Heart right ventricle (tissue), 16 donors: Measurements from ENCODE around the gene PIK3CB. TPM values are rescaled to one million over a fixed set of nuclear protein-coding genes. Genes with fewer than 3 reads are reported as not detected.
"Not testable (repeated sequence)": the region's sequence is repeated elsewhere in the genome, so short reads cannot be mapped to it uniquely, and the experiment has no call there.

ENCODE experiments used
- ATAC-seq, 8 donors: fragments of 200-7000 bp; cut with Tn5 transposase; one replicate each; pipeline ENCODE4 v1.9.1; 2020; ENCODE audit warnings: mild to moderate bottlenecking in 8 of 8, moderate library complexity in 8 of 8, moderate number of reproducible peaks in 1 of 8
- DNase-seq, 2 donors: peaks; one replicate each; pipeline ENCODE4 v3.0.0-alpha.2; 2020
- H3K27ac ChIP-seq, 10 donors: fragments of 200-600 bp; sonication (generic) in 2 of 10; one replicate each; pipeline versions ENCODE4 v1.5.0 to v1.8.0; 2020 to 2022; ENCODE audit warnings: mild to moderate bottlenecking in 3 of 10
- H3K27me3 ChIP-seq, 7 donors: fragments of 200-600 bp; one replicate each; pipeline ENCODE4 v1.8.0; 2021 to 2022; ENCODE audit warnings: mild to moderate bottlenecking in 2 of 7
- H3K36me3 ChIP-seq, 9 donors: fragments of 200-600 bp; sonication (generic) in 1 of 9; one replicate each; pipeline versions ENCODE4 v1.5.0 to v1.8.0; 2020 to 2022; ENCODE audit warnings: mild to moderate bottlenecking in 2 of 9
- H3K4me1 ChIP-seq, 9 donors: fragments of 200-600 bp; sonication (generic) in 1 of 9; one replicate each; pipeline versions ENCODE4 v1.5.0 to v1.8.0; 2020 to 2022; ENCODE audit warnings: mild to moderate bottlenecking in 4 of 9
- H3K4me3 ChIP-seq, 10 donors: fragments of 200-600 bp; sonication (generic) in 2 of 10; one replicate each; pipeline versions ENCODE4 v1.5.0 to v1.8.0; 2020 to 2022; ENCODE audit warnings: mild to moderate bottlenecking in 7 of 10, moderate library complexity in 2 of 10
- H3K9me3 ChIP-seq, 11 donors: fragments of 200-600 bp in 10 of 11; sonication (generic) in 2 of 11; one replicate each; pipeline versions ENCODE4 v1.5.0 to v1.8.0; 2013 to 2022; ENCODE audit warnings: mild to moderate bottlenecking in 2 of 11, control low read depth in 1 of 11, moderate library complexity in 1 of 11
- WGBS, 2 donors: extraction: QIAGEN DNeasy Blood & Tissue Kit; methylation state at CpG; one replicate each; pipeline ENCODE4 v1.1.7; 2013; ENCODE audit warnings: inconsistent platforms in 1 of 2; 5-methylcytosine and 5-hydroxymethylcytosine counted together
- intact Hi-C, 10 donors: fragments of 100-400 bp; cut with DNase I; formaldehyde crosslinking; loops; one replicate each; pipeline versions ENCODE4 v1.11.1 to v1.14.2; 2022
- polyA plus RNA-seq, 2 donors: library from polyadenylated mRNA; stranded (reverse); fragments of 200-250 nt; gene quantifications; one replicate each; pipeline ENCODE4 v1.2.3, GENCODE V29; 2013
- total RNA-seq, 10 donors: library from RNA; stranded (reverse); fragmentation: NEBNext Ultra II Directional in 3 of 10; extraction: Animal tissue kit (Norgen Biotek cat#: 25700) in 3 of 10; gene quantifications; one replicate each; pipeline versions ENCODE4 v1.2.1 to v1.2.4, GENCODE V29; 2021 to 2023
- TF ChIP-seq, protein P1 (sequence below), 9 donors: fragments of 200-600 bp; sonication (generic) in 2 of 9; IDR thresholded peaks; one replicate each; pipeline versions ENCODE4 v1.5.0 to v1.8.0; 2021 to 2022; ENCODE audit warnings: antibody characterized with exemption in 9 of 9, mild to moderate bottlenecking in 5 of 9, moderate library complexity in 1 of 9
- donor health status: Arrhythmogenic right ventricular cardiomyopathy.
- donor health status: ischemic (EF 13 %, LVEDD 7.1; RV severe dilation, severe dysfunction).
- donor health status: healthy with polysubstance abuse.
- donor health status: DM: no; HTN: yes; CAD: no.
- donor health status: DM: no; HTN: no; CAD: no.
- donor health status: ischemic (EF 25% LVEDD 6.9; RV normal size, moderate dysfunction).
- donor health status: ischemic (EF 25% LVEDD 5.7; RV mildly dilated, moderate dysfunction).
- donor health status: healthy.
- donor health status: DM: yes; HTN: yes; CAD: no.
- donor health status: Ischemic cardiomyopathy.
- donor health status: ischemic (EF 35%, LVEDD 5.7; RV mildly dilated, moderate dysfunction).
- donor health status: nonischemic (EF 11% LVEDD 7.7; RV severe dilation, severe dysfunction).
- donor health status: DM: yes; HTN: yes; CAD: no.
- donor health status: PGD.
- donor health status: ischemic (EF 29% LVEDD 5.4; RV normal size, mild dysfunction).
- donor health status: nonischemic (EF 23%, LVEDD 6.1; RV moderate dilation, normal function).

Gene PIK3CB
- total and polyA plus RNA-seq, 12 donors: 8.1 to 45.7 (median 29.3) TPM

DNA sequence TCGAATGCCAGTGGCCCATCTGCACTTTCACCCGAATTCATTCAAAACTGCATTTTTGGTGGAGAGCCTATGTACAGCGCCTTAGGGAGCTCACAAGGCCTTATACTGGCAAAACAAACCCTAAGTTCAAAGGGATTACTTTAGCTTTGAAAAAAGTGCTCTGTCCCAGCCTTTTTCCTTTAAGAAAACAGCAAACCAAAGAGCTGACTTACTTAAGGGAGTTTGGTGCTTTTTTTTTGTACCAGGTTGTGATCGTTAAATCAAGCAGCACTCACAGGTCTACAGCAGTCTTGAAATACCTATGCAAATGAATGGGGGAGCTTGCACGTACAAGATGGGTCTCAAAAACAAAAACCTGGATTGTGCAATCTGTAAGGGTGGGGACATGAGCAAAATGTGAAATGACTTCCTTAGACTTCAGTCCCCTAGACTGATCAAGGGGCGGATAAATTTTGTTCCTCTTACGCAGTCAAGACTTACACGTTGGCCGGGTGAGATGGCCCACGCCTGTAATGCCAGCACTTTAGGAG lies 11.6 kb upstream of the PIK3CB start:
- DNase-seq (no peak), ATAC-seq (no peak)
- Histone ChIP-seq H3K27ac (peak overlapping the region in 4 of 10 donors; percentile 27 to 81 (median 54)), H3K4me1 (peaks cover 0 to 35% (median 12%) of the 10 kb centered on the region in 9 donors), H3K27me3 (no peaks in the 10 kb centered on the region), H3K4me3 (no peak overlapping the region), H3K36me3 (no peaks in the 10 kb centered on the region), H3K9me3 (no peaks in the 10 kb centered on the region)
- TF ChIP-seq, protein P1, sequence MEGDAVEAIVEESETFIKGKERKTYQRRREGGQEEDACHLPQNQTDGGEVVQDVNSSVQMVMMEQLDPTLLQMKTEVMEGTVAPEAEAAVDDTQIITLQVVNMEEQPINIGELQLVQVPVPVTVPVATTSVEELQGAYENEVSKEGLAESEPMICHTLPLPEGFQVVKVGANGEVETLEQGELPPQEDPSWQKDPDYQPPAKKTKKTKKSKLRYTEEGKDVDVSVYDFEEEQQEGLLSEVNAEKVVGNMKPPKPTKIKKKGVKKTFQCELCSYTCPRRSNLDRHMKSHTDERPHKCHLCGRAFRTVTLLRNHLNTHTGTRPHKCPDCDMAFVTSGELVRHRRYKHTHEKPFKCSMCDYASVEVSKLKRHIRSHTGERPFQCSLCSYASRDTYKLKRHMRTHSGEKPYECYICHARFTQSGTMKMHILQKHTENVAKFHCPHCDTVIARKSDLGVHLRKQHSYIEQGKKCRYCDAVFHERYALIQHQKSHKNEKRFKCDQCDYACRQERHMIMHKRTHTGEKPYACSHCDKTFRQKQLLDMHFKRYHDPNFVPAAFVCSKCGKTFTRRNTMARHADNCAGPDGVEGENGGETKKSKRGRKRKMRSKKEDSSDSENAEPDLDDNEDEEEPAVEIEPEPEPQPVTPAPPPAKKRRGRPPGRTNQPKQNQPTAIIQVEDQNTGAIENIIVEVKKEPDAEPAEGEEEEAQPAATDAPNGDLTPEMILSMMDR (IDR thresholded peaks at IDR 0.05): no peak
- 82 to 83% methylated on average over 10 of the region's 10 CpGs for WGBS, 2 donors
- intact Hi-C loops: loop anchor here in 1 of 10 donors (10.0 kb wide), 1 partner anchor 68 kb away; no protein-coding TSS in a partner anchor

DNA sequence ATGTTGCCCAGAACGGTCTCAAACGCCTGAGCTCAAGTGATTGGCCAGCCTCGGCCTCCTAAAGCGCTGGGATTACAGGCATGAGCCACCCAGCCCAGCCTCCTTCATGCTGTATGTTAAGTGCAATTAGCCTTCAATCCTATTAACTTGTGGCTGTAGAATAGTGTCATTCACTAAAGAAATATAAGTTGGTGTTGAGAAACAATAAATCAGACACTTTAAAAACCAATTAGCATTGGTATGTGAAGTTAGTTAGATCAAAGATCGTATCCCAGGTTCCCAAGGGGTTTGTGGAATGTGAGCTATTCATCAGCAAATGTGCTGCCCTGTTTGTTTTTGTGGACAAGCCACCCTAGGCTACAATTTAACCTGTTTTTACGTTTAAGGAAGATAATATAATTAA lies 11.0 kb upstream of the PIK3CB start:
- Histone ChIP-seq H3K9me3 (no peaks in the 10 kb centered on the region), H3K27ac (peak overlapping the region in 7 of 10 donors; percentile 27 to 81 (median 48)), H3K36me3 (no peaks in the 10 kb centered on the region), H3K4me3 (no peak overlapping the region), H3K27me3 (no peaks in the 10 kb centered on the region), H3K4me1 (peaks cover 0 to 35% (median 12%) of the 10 kb centered on the region in 9 donors)
- intact Hi-C loops: loop anchor here in 1 of 10 donors (10.0 kb wide), 1 partner anchor 69 kb away; no protein-coding TSS in a partner anchor
- no peak for DNase-seq
- WGBS, 2 donors: 61% methylated on average over 6 of the region's 6 CpGs
- ATAC-seq: no peak
- TF ChIP-seq, protein P1 (IDR thresholded peaks at IDR 0.05): no peak

DNA sequence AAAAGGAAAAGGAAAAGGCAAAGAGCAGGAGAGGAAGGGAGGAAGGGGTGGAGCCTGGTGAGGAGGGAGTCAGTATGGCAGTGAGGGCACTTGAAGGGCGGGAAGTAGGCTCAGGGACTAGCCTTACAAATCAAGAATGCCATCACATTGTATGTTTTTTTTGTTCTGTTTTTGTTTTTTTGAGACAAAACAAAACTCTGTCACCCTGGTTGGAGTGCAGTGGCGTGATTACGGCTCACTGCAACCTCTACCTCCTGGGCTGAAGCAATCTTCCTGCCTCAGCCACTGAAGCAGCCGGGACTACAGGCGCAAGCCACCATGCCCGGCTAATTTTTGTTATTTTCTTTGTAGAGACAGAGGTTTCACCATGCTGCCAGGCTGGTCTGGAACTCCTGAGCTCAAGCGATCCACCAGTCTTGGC lies 10.5 kb upstream of the PIK3CB start:
- no peaks in the 10 kb centered on the region for H3K36me3 ChIP-seq
- H3K4me3 ChIP-seq: no peak overlapping the region
- ATAC-seq: peak in 6 of 8 donors; percentile 39 to 80 (median 68)
- no peaks in the 10 kb centered on the region for H3K27me3 ChIP-seq
- H3K4me1 ChIP-seq: peaks cover 0 to 35% (median 12%) of the 10 kb centered on the region in 9 donors
- DNase-seq: peak in 1 of 2 donors; percentile 19
- TF ChIP-seq, protein P1 (IDR thresholded peaks at IDR 0.05): no peak
- H3K9me3 ChIP-seq: no peaks in the 10 kb centered on the region
- intact Hi-C loops: loop anchor here in 1 of 10 donors (10.0 kb wide), 1 partner anchor 70 kb away; no protein-coding TSS in a partner anchor
- 68 to 80% methylated on average over 7 of the region's 7 CpGs for whole genome bisulfite sequencing, 2 donors
- H3K27ac ChIP-seq: peak overlapping the region in 9 of 10 donors; percentile 21 to 81 (median 59)

DNA sequence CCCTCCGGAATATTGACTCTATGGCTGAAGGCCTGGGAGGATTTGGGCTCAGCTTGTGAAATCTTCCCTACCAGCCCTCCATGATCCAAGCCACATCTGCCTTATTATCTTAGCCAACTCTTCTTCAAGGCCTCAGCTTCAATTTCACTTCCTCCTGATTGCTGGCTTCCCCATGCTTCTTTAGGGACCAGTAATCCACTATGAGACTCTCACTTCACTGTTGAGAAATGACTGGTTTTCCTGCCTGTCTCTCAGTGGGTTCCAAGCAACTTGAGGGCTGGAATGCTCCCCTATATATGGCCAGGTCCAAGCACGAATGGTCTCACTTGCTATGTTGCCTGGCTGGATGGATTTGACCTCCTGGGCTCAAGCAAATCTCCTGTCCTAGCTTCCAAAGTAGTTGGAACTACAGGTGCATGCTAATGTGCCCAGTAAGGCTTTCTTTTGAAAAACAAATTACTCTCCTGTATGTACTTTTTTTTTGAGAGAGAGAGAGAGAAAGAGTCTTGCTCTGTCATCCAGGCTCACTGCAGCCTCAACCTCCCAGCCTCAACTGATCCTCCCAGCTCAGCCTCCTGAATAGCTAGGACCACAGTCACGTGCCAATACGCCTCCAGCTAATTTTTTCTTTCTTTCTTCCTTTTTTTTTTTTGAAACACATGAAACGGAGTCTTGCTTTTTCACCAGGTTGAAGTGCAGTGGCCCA lies 7.9 kb upstream of the PIK3CB start:
- TF ChIP-seq, protein P1 (IDR thresholded peaks at IDR 0.05): no peak
- no peaks in the 10 kb centered on the region for H3K9me3 ChIP-seq
- 79 to 81% methylated on average over 5 of the region's 5 CpGs for WGBS, 2 donors
- DNase-seq (no peak), ATAC-seq (peak in 2 of 8 donors; percentile 14 to 56)
- no peak overlapping the region for H3K4me3 ChIP-seq
- H3K27ac ChIP-seq: peak overlapping the region in 1 of 10 donors; percentile 56
- no peaks in the 10 kb centered on the region for H3K36me3 ChIP-seq
- intact Hi-C loops: loop anchor here in 1 of 10 donors (10.0 kb wide), 1 partner anchor 72 kb away; no protein-coding TSS in a partner anchor
- H3K27me3 ChIP-seq: no peaks in the 10 kb centered on the region
- H3K4me1 ChIP-seq: peaks cover 0 to 35% (median 12%) of the 10 kb centered on the region in 9 donors

DNA sequence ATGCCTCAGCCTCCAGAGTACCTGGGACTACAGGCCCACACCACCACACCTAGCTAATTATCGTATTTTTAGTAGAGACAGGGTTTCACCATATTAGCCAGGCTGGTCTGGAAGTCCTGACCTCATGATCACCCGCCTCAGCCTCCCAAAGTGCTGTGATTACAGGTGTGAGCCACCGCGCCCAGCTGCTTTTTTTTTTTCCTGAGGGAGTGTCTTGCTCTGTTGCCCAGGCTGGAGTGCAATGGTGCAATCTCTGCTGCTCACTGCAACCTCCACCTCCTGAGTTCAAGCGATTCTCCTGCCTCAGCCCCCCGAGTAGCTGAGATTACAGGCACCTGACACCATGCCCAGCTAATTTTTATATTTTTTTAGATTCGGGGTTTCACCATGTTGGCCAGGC lies 3.7 kb upstream of the PIK3CB start:
- not testable (repeated sequence) for ATAC-seq, H3K36me3 ChIP-seq, H3K9me3 ChIP-seq, H3K27ac ChIP-seq, DNase-seq, H3K4me3 ChIP-seq, H3K27me3 ChIP-seq
- H3K4me1 ChIP-seq: peaks cover 5 to 24% (median 10%) of the 10 kb centered on the region in 9 donors
- intact Hi-C loops: loop anchor here in 5 of 10 donors (5.0 to 10.0 kb wide), 5 partner anchors 76 to 144 kb away; no protein-coding TSS in a partner anchor
- 97 to 98% methylated on average over 7 of the region's 7 CpGs for WGBS, 2 donors

DNA sequence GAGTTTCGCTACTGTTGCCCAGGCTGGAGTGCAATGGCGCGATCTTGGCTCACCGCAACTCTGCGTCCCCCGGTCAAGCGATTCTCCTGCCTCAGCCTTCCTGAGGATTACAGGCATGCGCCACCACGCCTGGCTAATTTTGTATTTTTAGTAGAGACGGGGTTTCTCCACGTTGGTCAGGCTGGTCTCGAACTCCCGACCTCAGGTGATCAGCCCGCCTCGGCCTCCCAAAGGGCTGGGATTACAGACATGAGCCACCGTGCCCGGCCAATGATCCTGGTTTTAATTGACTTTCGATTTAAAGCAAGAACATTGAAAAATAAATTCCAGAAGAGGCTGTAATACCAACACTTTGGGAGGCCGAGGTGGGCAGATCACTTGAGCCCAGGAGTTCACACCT lies 1.1 kb upstream of the PIK3CB start:
- H3K27ac ChIP-seq: peak overlapping the region in 7 of 10 donors; percentile 85 to 96 (median 94)
- DNase-seq: not testable (repeated sequence)

More for the DNA sequence above, 1.1 kb upstream of the PIK3CB start:
- not testable (repeated sequence) for H3K4me3 ChIP-seq, H3K36me3 ChIP-seq, H3K9me3 ChIP-seq, H3K27me3 ChIP-seq, ATAC-seq
- H3K4me1 ChIP-seq: peaks cover 5 to 23% (median 14%) of the 10 kb centered on the region in 9 donors
- intact Hi-C loops: loop anchor here in 7 of 10 donors (1.0 to 10.0 kb wide), 7 partner anchors 79 to 141 kb away; no protein-coding TSS in a partner anchor
- WGBS, 2 donors: 95 to 97% methylated on average over 19 of the region's 19 CpGs
